Measurements from ENCODE around the gene MYH14. TPM values are rescaled to one million over a fixed set of nuclear protein-coding genes. Genes with fewer than 3 reads are reported as not detected.

Gene MYH14
- total RNA-seq, 6 donors from 2014 or later, result 145 to 351 (median 208) TPM

GRCh38 chr19:50356691-50357177, 153.3 kb downstream of the MYH14 start:
- Histone ChIP-seq H3K36me3 (peaks cover 0 to 10% (median 3%) of the 10 kb centered on the region in 4 donors), H3K9me3 (no peaks in the 10 kb centered on the region), H3K27me3 (no peaks in the 10 kb centered on the region), H3K4me3 (peak overlapping the region in 2 of 4 donors; percentile 48 to 53), H3K27ac (peak overlapping the region in 2 of 4 donors; percentile 88), H3K4me1 (peaks cover 5 to 33% (median 12%) of the 10 kb centered on the region in 4 donors)
- ATAC-seq (ENCODE audit: low FRiP score in 2 of 2) (no peak), DNase-seq (no peak)
- 37 to 39% methylated on average over 13 of the region's 13 CpGs for WGBS, 2 donors
- no peak for TF ChIP-seq EP300 (IDR thresholded peaks at IDR 0.05)
- TF ChIP-seq POLR2A (IDR thresholded peaks at IDR 0.05), result no peak
- TF ChIP-seq POLR2AphosphoS5 (IDR thresholded peaks at IDR 0.05), result no peak
- TF ChIP-seq CTCF (IDR thresholded peaks at IDR 0.05), result no peak

DNA sequence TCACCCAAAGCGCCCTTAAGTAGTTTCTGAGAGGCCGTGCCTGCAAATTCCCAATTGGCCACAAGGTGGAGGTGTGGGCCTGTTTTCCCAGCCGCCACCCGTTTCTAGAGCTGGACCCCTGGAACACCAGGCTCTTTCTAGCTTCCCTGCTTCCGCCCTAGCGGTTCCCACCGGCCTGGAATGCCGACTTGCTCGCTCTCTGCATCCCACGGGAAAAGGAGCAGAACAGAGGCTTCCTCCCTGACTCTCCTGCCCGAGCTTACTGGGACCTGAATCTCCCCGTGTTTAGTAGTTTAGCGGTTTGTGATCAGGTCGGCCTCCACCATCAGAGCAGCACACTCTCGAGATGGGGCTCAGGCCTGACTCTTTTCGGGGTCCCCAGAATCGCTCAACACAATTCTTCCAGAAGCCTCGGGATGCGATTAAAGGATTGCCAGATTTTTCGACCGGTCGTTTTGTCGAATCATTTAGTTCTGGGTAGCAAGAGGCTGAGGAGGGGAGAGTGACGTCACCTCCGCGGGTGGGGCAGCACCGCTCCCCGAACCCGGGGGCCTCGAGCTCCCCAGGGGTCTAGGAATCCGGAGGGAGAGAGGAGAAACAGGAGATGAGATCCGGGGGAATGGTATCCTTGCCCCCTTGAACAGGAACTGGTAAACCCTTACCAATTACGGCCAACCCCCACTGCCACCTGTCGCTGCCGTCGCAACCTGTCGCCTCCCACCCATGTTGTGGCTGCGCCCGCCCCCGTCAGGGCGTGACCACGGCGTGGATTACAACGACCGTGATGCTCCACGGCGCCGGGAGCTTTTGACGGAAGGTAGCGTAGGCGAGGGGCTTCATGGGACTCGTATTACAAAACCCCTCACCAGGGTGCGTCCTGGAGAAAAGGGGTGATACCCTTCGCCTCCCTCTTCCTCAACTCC, 154.0 kb downstream of the MYH14 start:
- ATAC-seq (ENCODE audit: low FRiP score in 2 of 2), result peak; percentile 85 to 91
- Histone ChIP-seq H3K36me3 (peaks cover 0 to 10% (median 3%) of the 10 kb centered on the region in 4 donors), H3K4me1 (peaks cover 5 to 33% (median 12%) of the 10 kb centered on the region in 4 donors), H3K9me3 (no peaks in the 10 kb centered on the region), H3K27me3 (no peaks in the 10 kb centered on the region), H3K4me3 (peak overlapping the region; percentile 20 to 53 (median 48)), H3K27ac (peak overlapping the region; percentile 72 to 88 (median 88))
- DNase-seq, result peak; percentile 83 to 93
- WGBS, 2 donors, result 15 to 39% methylated on average over 48 to 52 of the region's 54 CpGs
- no peak for TF ChIP-seq EP300 (IDR thresholded peaks at IDR 0.05)
- peak; percentile 38 to 63 for TF ChIP-seq POLR2AphosphoS5 (IDR thresholded peaks at IDR 0.05)
- TF ChIP-seq CTCF (IDR thresholded peaks at IDR 0.05), result peak; percentile 84 to 94 (median 90)
- TF ChIP-seq POLR2A (IDR thresholded peaks at IDR 0.05), result peak in 1 of 4 donors; percentile 61

GRCh38 chr19:50358483-50359327, 155.3 kb downstream of the MYH14 start:
- Histone ChIP-seq H3K4me3 (peak overlapping the region in 3 of 4 donors; percentile 47 to 53 (median 48)), H3K4me1 (peaks cover 5 to 33% (median 12%) of the 10 kb centered on the region in 4 donors), H3K27ac (peak overlapping the region; percentile 72 to 88 (median 88)), H3K27me3 (no peaks in the 10 kb centered on the region), H3K9me3 (no peaks in the 10 kb centered on the region), H3K36me3 (peaks cover 0 to 10% (median 3%) of the 10 kb centered on the region in 4 donors)
- ATAC-seq (ENCODE audit: low FRiP score in 2 of 2) (peak in 1 of 2 donors; percentile 70), DNase-seq (peak; percentile 61 to 92)
- WGBS, 2 donors, result 55 to 65% methylated on average over 41 to 51 of the region's 54 CpGs
- peak in 1 of 2 donors; percentile 50 for TF ChIP-seq POLR2AphosphoS5 (IDR thresholded peaks at IDR 0.05)
- no peak for TF ChIP-seq EP300 (IDR thresholded peaks at IDR 0.05)
- TF ChIP-seq CTCF (IDR thresholded peaks at IDR 0.05), result no peak
- peak in 2 of 4 donors; percentile 20 to 75 for TF ChIP-seq POLR2A (IDR thresholded peaks at IDR 0.05)

- Histone ChIP-seq H3K4me3 (no peak overlapping the region), H3K27ac (peak overlapping the region in 2 of 4 donors; percentile 88), H3K4me1 (peaks cover 5 to 33% (median 12%) of the 10 kb centered on the region in 4 donors), H3K9me3 (no peaks in the 10 kb centered on the region), H3K36me3 (peaks cover 0 to 10% (median 3%) of the 10 kb centered on the region in 4 donors), H3K27me3 (no peaks in the 10 kb centered on the region)
- DNase-seq (no peak), ATAC-seq (ENCODE audit: low FRiP score in 2 of 2) (no peak)
- TF ChIP-seq EP300 (IDR thresholded peaks at IDR 0.05) (no peak), POLR2AphosphoS5 (IDR thresholded peaks at IDR 0.05) (no peak), CTCF (IDR thresholded peaks at IDR 0.05) (no peak), POLR2A (IDR thresholded peaks at IDR 0.05) (no peak)
- WGBS, 2 donors, result 84 to 89% methylated on average over 7 to 8 of the region's 11 CpGs
These were observed 156.0 kb downstream of the MYH14 start for GRCh38 chr19:50359328-50359818.
